Measurements from ENCODE around the gene BABAM1. TPM values are rescaled to one million over a fixed set of nuclear protein-coding genes. Genes with fewer than 3 reads are reported as not detected.

Gene BABAM1
- total and polyA plus RNA-seq, 9 of the 15 experiments (the other 6 are each of a cell fraction or from before 2014, with no cell fraction given) = 14.7 to 160 (median 113) TPM

- no peak for TF ChIP-seq ZNF512 (tag; IDR thresholded peaks at IDR 0.05)
- TF ChIP-seq HMG20B (CRISPR knock-in tag; IDR thresholded peaks at IDR 0.05) = no peak
- no peak for TF ChIP-seq CEBPB (tag; IDR thresholded peaks at IDR 0.05)
- TF ChIP-seq HNRNPLL (IDR thresholded peaks at IDR 0.05; ENCODE audit: low read depth, low read length, poor library complexity, severe bottlenecking) = no peak
- no peak; the same call in 1 of the 2 replicates for TF ChIP-seq SIN3B (IDR thresholded peaks at IDR 0.05; ENCODE audit: low read depth)
- no peak for TF ChIP-seq ZBTB49 (CRISPR knock-in tag; IDR thresholded peaks at IDR 0.05; ENCODE audit: borderline replicate concordance)
- peak; percentile 50; the same call in 1 of the 2 replicates for TF ChIP-seq IRF9 (tag; IDR thresholded peaks at IDR 0.05)
- TF ChIP-seq ZNF224 (CRISPR knock-in tag; IDR thresholded peaks at IDR 0.05) = no peak
- TF ChIP-seq E2F1 (CRISPR knock-in tag; IDR thresholded peaks at IDR 0.05) = no peak
- no peak for TF ChIP-seq NBN (IDR thresholded peaks at IDR 0.05; ENCODE audit: low read depth)
- TF ChIP-seq ZNF609 (CRISPR knock-in tag; IDR thresholded peaks at IDR 0.05; ENCODE audit: borderline replicate concordance) = no peak
Measured at GRCh38 chr19:17220207-17220758, 47.0 kb upstream of the BABAM1 start (continued).

Measured in K562 (cell line).